IMR-90 (cell line): ENCODE measurements around the gene UCK2. TPM values are rescaled to one million over a fixed set of nuclear protein-coding genes. Genes with fewer than 3 reads are reported as not detected.

Experiments used
- ATAC-seq: fragments of 200-7000 bp; cut with Tn5 transposase; 2 replicates; pipeline ENCODE4 v1.9.1; 2020; ENCODE audit warnings: low read depth, mild to moderate bottlenecking, moderate library complexity
- BruUV-seq: library from RNA; stranded (reverse); fragments of 400-500 nt; replicated peaks from 2 replicates; lab custom pipeline; 2021; lab: Mats Ljungman, UMichigan
- CTCF ChIA-PET: fragments of 300-600 bp; formaldehyde crosslinking; extraction: SDS; loops from one replicate; lab custom pipeline; 2021; ENCODE audit warnings: antibody characterized with exemption; lab: Yijun Ruan, JAX
- POLR2A ChIA-PET: fragments of 300-600 bp; sonication (Branson Sonifier 250); formaldehyde crosslinking; loops from one replicate; lab custom pipeline; 2022; ENCODE audit warnings: antibody characterized with exemption; ENCODE audit not compliant: unreplicated experiment; lab: Charles Lee
- DNase-seq: peaks from one replicate; pipeline ENCODE4 v3.0.0; 2013
- H2AFZ ChIP-seq: replicated peaks from 2 replicates; pipeline ENCODE3; 2013; ENCODE audit warnings: low read length, mild to moderate bottlenecking; ENCODE audit not compliant: poor library complexity
- H2AK5ac ChIP-seq: 2 replicates; pipeline ENCODE4 v1.6.1; 2013; ENCODE audit warnings: low read depth, low read length, inconsistent platforms
- H2AK9ac ChIP-seq: replicated peaks from 2 replicates; pipeline ENCODE3; 2013; ENCODE audit warnings: mild to moderate bottlenecking, low read depth, low read length, moderate library complexity; ENCODE audit not compliant: poor library complexity
- H2BK120ac ChIP-seq: 2 replicates; pipeline ENCODE4 v1.6.1; 2013; ENCODE audit warnings: low read depth, low read length, inconsistent platforms
- H2BK15ac ChIP-seq: 3 replicates; pipeline ENCODE4 v1.6.1; 2013; ENCODE audit warnings: low read depth, low read length, inconsistent platforms
- H2BK20ac ChIP-seq: 2 replicates; pipeline ENCODE4 v1.6.1; 2013; ENCODE audit warnings: low read depth, mild to moderate bottlenecking, inconsistent platforms, low read length, moderate library complexity
- H2BK5ac ChIP-seq: 2 replicates; pipeline ENCODE4 v1.6.1; 2013; ENCODE audit warnings: mild to moderate bottlenecking, low read depth, low read length, inconsistent platforms; ENCODE audit not compliant: poor library complexity, severe bottlenecking
- H3K14ac ChIP-seq: replicated peaks from 2 replicates; pipeline ENCODE4 v1.6.1; 2013; ENCODE audit warnings: low read depth, low read length, inconsistent platforms
- H3K18ac ChIP-seq: 2 replicates; pipeline ENCODE4 v1.6.1; 2013; ENCODE audit warnings: low read depth, low read length, control low read depth
- H3K23ac ChIP-seq: 2 replicates; pipeline ENCODE4 v1.6.1; 2013; ENCODE audit warnings: low read depth, low read length, inconsistent platforms
- H3K27ac ChIP-seq: 2 replicates; pipeline ENCODE4 v1.5.1; 2013; ENCODE audit warnings: mild to moderate bottlenecking, control low read depth, low read length; ENCODE audit not compliant: insufficient read depth
- H3K27me3 ChIP-seq: 2 replicates; pipeline ENCODE4 v1.6.1; 2013; ENCODE audit warnings: low read length; ENCODE audit not compliant: control insufficient read depth, insufficient read depth
- H3K36me3 ChIP-seq: 2 replicates; pipeline ENCODE4 v1.6.1; 2013; ENCODE audit warnings: low read length, mixed read lengths; ENCODE audit not compliant: control insufficient read depth, insufficient read depth
- H3K4ac ChIP-seq: 2 replicates; pipeline ENCODE4 v1.6.1; 2013; ENCODE audit warnings: low read depth, low read length, inconsistent platforms
- H3K4me1 ChIP-seq: 2 replicates; pipeline ENCODE4 v1.6.1; 2013; ENCODE audit warnings: low read length, mixed read lengths; ENCODE audit not compliant: control insufficient read depth, insufficient read depth
- H3K4me2 ChIP-seq: 2 replicates; pipeline ENCODE4 v1.6.1; 2013; ENCODE audit warnings: low read depth, mild to moderate bottlenecking, control low read depth, low read length, moderate library complexity
- H3K4me3 ChIP-seq: 2 replicates; pipeline ENCODE4 v1.5.1; 2013; ENCODE audit warnings: low read depth, mild to moderate bottlenecking, control low read depth, low read length, moderate library complexity; ENCODE audit not compliant: insufficient read depth
- H3K56ac ChIP-seq: 2 replicates; pipeline ENCODE4 v1.6.1; 2013; ENCODE audit warnings: low read length, inconsistent platforms; ENCODE audit not compliant: insufficient read depth; ENCODE audit errors: extremely low read depth
- H3K79me1 ChIP-seq, 2 experiments: 2 replicates each; pipeline ENCODE4 v1.6.1; 2013; ENCODE audit warnings: low read length in 2 of 2, inconsistent platforms in 1 of 2, low read depth in 1 of 2
- H3K9ac ChIP-seq: 2 replicates; pipeline ENCODE4 v1.6.1; 2013; ENCODE audit warnings: low read depth, low read length, control low read depth
- H3K9me1 ChIP-seq: 2 replicates; pipeline ENCODE4 v1.6.1; 2013; ENCODE audit warnings: low read length, inconsistent platforms; ENCODE audit not compliant: insufficient read depth
- H3K9me3 ChIP-seq: 2 replicates; pipeline ENCODE4 v1.6.1; 2013; ENCODE audit warnings: low read length; ENCODE audit not compliant: control insufficient read depth, insufficient read depth
- H4K20me1 ChIP-seq: 2 replicates; pipeline ENCODE4 v1.6.1; 2013; ENCODE audit warnings: low read length, inconsistent platforms; ENCODE audit not compliant: insufficient read depth
- H4K5ac ChIP-seq: 2 replicates; pipeline ENCODE4 v1.6.1; 2013; ENCODE audit warnings: mild to moderate bottlenecking, low read depth, low read length, control low read depth
- H4K8ac ChIP-seq, 2 experiments: 2 replicates each; pipeline ENCODE4 v1.6.1; 2013; ENCODE audit warnings: low read depth in 2 of 2, low read length in 2 of 2, control low read depth in 1 of 2, inconsistent platforms in 1 of 2
- H4K91ac ChIP-seq: 2 replicates; pipeline ENCODE4 v1.6.1; 2013; ENCODE audit warnings: low read depth, low read length, inconsistent platforms; ENCODE audit not compliant: insufficient read depth
- BHLHE40 ChIP-seq: fragments of 150-350 bp; IDR thresholded peaks from 2 replicates; pipeline ENCODE4 v1.6.1; 2016; ENCODE audit warnings: mild to moderate bottlenecking, low read depth, low read length
- CHD1 ChIP-seq: IDR thresholded peaks from 2 replicates; pipeline ENCODE4 v1.6.1; 2012; ENCODE audit warnings: low read depth, low read length, improper control_type of control experiment
- FOS ChIP-seq: fragments of 150-350 bp; IDR thresholded peaks from 2 replicates; pipeline ENCODE4 v1.6.1; 2016; ENCODE audit warnings: low read depth, low read length
- MAFK ChIP-seq: IDR thresholded peaks from 2 replicates; pipeline ENCODE4 v1.6.1; 2012; ENCODE audit warnings: low read depth, low read length, improper control_type of control experiment
- MAZ ChIP-seq: IDR thresholded peaks from 2 replicates; pipeline ENCODE4 v1.6.1; 2012; ENCODE audit warnings: low read depth, mild to moderate bottlenecking, low read length, improper control_type of control experiment, moderate library complexity, borderline replicate concordance
- MXI1 ChIP-seq: IDR thresholded peaks from 2 replicates; pipeline ENCODE4 v1.6.1; 2012; ENCODE audit warnings: low read depth, mild to moderate bottlenecking, low read length, moderate library complexity, borderline replicate concordance
- NFE2L2 ChIP-seq: fragments of 150-350 bp; IDR thresholded peaks from 2 replicates; pipeline ENCODE4 v1.6.1; 2016; ENCODE audit warnings: low read depth, mild to moderate bottlenecking, low read length
- POLR2A ChIP-seq: IDR thresholded peaks from 2 replicates; pipeline ENCODE4 v1.6.1; 2012; ENCODE audit warnings: mild to moderate bottlenecking, low read depth, low read length
- RAD21 ChIP-seq: IDR thresholded peaks from 2 replicates; pipeline ENCODE4 v1.6.1; 2012; ENCODE audit warnings: low read length, improper control_type of control experiment
- RCOR1 ChIP-seq: IDR thresholded peaks from 2 replicates; pipeline ENCODE4 v1.6.1; 2012; ENCODE audit warnings: mild to moderate bottlenecking, low read length, improper control_type of control experiment; ENCODE audit not compliant: insufficient replicate concordance
- RFX5 ChIP-seq: IDR thresholded peaks from 2 replicates; pipeline ENCODE4 v1.8.0; 2012; ENCODE audit warnings: low read depth, mild to moderate bottlenecking, low read length, moderate library complexity
- SMC3 ChIP-seq: fragments of 150-350 bp; IDR thresholded peaks from 2 replicates; pipeline ENCODE4 v1.6.1; 2016; ENCODE audit warnings: low read depth, mild to moderate bottlenecking, antibody characterized with exemption, low read length, moderate library complexity
- WGBS, 2 experiments: methylation state at CpG; one replicate each; pipeline versions ENCODE4 v1.1.5 to v1.1.7; 2013; ENCODE audit warnings: missing lambda C conversion rate in 2 of 2; ENCODE audit not compliant: insufficient read length in 1 of 2; ENCODE audit errors: extremely low coverage in 2 of 2; 5-methylcytosine and 5-hydroxymethylcytosine counted together
- dilution Hi-C: fragments of 300-500 bp; cut with HindIII; formaldehyde crosslinking; loops from one replicate; pipeline ENCODE4 v1.14.3; 2018; ENCODE audit warnings: low sequenced_read_pairs; ENCODE audit not compliant: unreplicated experiment
- in situ Hi-C: fragments of 300-500 bp; cut with MboI; formaldehyde crosslinking; loops from 3 replicates; pipeline ENCODE4 v1.14.3; 2019; ENCODE audit warnings: low sequenced_read_pairs, inconsistent platforms, mixed read lengths
- intact Hi-C: fragments of 100-400 bp; cut with micrococcal nuclease; formaldehyde crosslinking; loops from 2 replicates; pipeline ENCODE4 v1.10.0; 2022
- polyA plus RNA-seq, 3 experiments: library from polyadenylated mRNA; depleted of rRNA; stranded (reverse); fragments of >200 nt; gene quantifications; 2 replicates each; pipeline ENCODE4 v1.2.3, GENCODE V29; 2012; ENCODE audit warnings: low replicate concordance in 1 of 3
- total RNA-seq: library from RNA; depleted of rRNA; stranded (reverse); fragments of >200 nt; gene quantifications from 2 replicates; pipeline ENCODE4 v1.2.3, GENCODE V29; 2012
- TF ChIP-seq, protein P1 (sequence below): fragments of 150-350 bp; IDR thresholded peaks from 2 replicates; pipeline ENCODE4 v1.6.1; 2016; ENCODE audit warnings: low read depth, mild to moderate bottlenecking, low read length, moderate library complexity, borderline replicate concordance
- TF ChIP-seq, protein P2 (sequence below): fragments of 150-350 bp; IDR thresholded peaks from 2 replicates; pipeline ENCODE4 v1.6.1; 2017; ENCODE audit warnings: mild to moderate bottlenecking, antibody characterized with exemption, low read length, low read depth
- TF ChIP-seq, protein P3 (sequence below): conservative IDR thresholded peaks from 2 replicates; pipeline ENCODE4 v1.5.1; 2012; ENCODE audit warnings: mild to moderate bottlenecking, low read depth, low read length, improper control_type of control experiment

The UCK2 gene
- total and polyA plus RNA-seq, 2 of the 4 experiments (the other 2 are of a cell fraction) = 83.0 to 87.8 TPM

DNA sequence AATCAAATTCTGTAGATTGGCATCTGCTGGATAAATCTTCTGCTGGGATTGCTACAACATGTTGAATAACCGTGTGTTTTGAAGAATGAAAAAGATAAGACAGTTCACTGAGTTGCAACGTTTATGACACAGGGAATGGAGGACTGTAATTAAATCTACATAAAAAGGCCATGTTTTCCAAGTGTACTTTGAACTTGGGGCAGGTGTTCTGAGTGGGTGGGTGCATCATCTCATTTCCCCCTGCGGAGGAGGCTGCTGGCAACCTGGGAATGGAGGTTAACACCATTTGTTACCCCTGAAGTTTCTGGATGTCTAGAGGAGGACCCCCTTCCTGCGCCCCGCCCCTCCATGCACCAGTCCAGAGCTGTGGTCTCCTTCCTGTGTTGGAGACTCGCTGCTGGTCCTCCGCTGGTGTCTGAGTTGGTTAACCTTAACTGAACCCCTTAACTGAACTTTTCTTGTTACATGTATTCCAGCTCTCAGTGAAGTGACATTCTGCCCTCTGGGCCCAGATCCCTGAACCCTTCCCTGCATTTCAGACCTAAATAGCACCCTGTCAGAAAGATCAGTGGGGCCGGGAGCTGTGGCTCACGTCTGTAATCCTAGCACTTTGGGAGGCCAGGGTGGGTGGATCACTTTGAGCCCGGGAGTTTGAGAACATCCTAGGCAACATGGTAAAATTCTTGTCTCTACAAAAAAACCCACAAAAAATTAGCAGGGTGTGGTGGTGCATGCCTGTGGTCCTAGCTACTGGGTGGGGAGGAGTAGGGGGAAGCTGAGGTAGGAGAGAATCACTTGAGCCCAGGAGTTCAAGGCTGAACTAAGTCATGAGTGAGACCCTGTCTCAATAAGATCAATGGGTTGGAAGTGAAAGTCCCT lies 31.8 kb downstream of the UCK2 start:
- H3K9me1 ChIP-seq = peaks cover 33% of the 10 kb centered on the region
- no peak overlapping the region for H4K8ac ChIP-seq
- H3K14ac ChIP-seq = no peak overlapping the region
- no CpG with 5 or more reads among the region's 10 CpGs for WGBS, 2 experiments
- no peak overlapping the region for H3K23ac ChIP-seq
- POLR2A ChIA-PET = no interaction called here
- no peak overlapping the region for H2BK15ac ChIP-seq
- H3K18ac ChIP-seq = no peak overlapping the region
- peaks cover 37 to 79% of the 10 kb centered on the region in 2 experiments for H3K79me1 ChIP-seq
- no peaks in the 10 kb centered on the region for H3K9me3 ChIP-seq
- no peak overlapping the region for H2BK5ac ChIP-seq
- peak overlapping the region; percentile 44 for H2AK9ac ChIP-seq
- no peak overlapping the region for H3K27ac ChIP-seq
- H2AK5ac ChIP-seq = no peak overlapping the region
- no peaks in the 10 kb centered on the region for H3K36me3 ChIP-seq
- H4K91ac ChIP-seq = no peak overlapping the region
- H3K9ac ChIP-seq = no peak overlapping the region
- CTCF ChIA-PET = no interaction called here
- BruUV-seq = no TSS peak
- no peak overlapping the region for H3K4ac ChIP-seq
- peaks cover 20% of the 10 kb centered on the region for H3K4me1 ChIP-seq
- in situ Hi-C loops = no loop called here
- ATAC-seq (no peak), DNase-seq (no peak)
- no peak overlapping the region for H3K4me3 ChIP-seq
- dilution Hi-C loops = no loop called here
- H3K56ac ChIP-seq = no peak overlapping the region
- intact Hi-C loops = no loop called here
- H2BK20ac ChIP-seq = no peak overlapping the region
- H4K20me1 ChIP-seq = peaks cover 53% of the 10 kb centered on the region
- H3K4me2 ChIP-seq = no peak overlapping the region
- no peak overlapping the region for H2AFZ ChIP-seq
- H3K27me3 ChIP-seq = no peaks in the 10 kb centered on the region
- no peak overlapping the region for H4K5ac ChIP-seq
- no peak overlapping the region for H2BK120ac ChIP-seq
- TF ChIP-seq FOS (no peak), CHD1 (no peak), RAD21 (no peak), BHLHE40 (no peak), MXI1 (no peak), MAFK (no peak), MAZ (no peak), POLR2A (no peak), SMC3 (no peak), RCOR1 (no peak), NFE2L2 (no peak), RFX5 (no peak)
- TF ChIP-seq, protein P1, sequence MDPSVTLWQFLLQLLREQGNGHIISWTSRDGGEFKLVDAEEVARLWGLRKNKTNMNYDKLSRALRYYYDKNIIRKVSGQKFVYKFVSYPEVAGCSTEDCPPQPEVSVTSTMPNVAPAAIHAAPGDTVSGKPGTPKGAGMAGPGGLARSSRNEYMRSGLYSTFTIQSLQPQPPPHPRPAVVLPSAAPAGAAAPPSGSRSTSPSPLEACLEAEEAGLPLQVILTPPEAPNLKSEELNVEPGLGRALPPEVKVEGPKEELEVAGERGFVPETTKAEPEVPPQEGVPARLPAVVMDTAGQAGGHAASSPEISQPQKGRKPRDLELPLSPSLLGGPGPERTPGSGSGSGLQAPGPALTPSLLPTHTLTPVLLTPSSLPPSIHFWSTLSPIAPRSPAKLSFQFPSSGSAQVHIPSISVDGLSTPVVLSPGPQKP = no peak
- TF ChIP-seq, protein P2, sequence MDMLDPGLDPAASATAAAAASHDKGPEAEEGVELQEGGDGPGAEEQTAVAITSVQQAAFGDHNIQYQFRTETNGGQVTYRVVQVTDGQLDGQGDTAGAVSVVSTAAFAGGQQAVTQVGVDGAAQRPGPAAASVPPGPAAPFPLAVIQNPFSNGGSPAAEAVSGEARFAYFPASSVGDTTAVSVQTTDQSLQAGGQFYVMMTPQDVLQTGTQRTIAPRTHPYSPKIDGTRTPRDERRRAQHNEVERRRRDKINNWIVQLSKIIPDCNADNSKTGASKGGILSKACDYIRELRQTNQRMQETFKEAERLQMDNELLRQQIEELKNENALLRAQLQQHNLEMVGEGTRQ = no peak
- TF ChIP-seq, protein P3, sequence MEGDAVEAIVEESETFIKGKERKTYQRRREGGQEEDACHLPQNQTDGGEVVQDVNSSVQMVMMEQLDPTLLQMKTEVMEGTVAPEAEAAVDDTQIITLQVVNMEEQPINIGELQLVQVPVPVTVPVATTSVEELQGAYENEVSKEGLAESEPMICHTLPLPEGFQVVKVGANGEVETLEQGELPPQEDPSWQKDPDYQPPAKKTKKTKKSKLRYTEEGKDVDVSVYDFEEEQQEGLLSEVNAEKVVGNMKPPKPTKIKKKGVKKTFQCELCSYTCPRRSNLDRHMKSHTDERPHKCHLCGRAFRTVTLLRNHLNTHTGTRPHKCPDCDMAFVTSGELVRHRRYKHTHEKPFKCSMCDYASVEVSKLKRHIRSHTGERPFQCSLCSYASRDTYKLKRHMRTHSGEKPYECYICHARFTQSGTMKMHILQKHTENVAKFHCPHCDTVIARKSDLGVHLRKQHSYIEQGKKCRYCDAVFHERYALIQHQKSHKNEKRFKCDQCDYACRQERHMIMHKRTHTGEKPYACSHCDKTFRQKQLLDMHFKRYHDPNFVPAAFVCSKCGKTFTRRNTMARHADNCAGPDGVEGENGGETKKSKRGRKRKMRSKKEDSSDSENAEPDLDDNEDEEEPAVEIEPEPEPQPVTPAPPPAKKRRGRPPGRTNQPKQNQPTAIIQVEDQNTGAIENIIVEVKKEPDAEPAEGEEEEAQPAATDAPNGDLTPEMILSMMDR = no peak
